ENCODE measurements around the gene DKKL1.

The DKKL1 gene

GRCh38 chr19:49338023-49338677 is 25.5 kb upstream of the DKKL1 start:
- DNase-seq = no peak

- peak; percentile 36 for DNase-seq
Measured at GRCh38 chr19:49338691-49339300, 24.9 kb upstream of the DKKL1 start.

DNA sequence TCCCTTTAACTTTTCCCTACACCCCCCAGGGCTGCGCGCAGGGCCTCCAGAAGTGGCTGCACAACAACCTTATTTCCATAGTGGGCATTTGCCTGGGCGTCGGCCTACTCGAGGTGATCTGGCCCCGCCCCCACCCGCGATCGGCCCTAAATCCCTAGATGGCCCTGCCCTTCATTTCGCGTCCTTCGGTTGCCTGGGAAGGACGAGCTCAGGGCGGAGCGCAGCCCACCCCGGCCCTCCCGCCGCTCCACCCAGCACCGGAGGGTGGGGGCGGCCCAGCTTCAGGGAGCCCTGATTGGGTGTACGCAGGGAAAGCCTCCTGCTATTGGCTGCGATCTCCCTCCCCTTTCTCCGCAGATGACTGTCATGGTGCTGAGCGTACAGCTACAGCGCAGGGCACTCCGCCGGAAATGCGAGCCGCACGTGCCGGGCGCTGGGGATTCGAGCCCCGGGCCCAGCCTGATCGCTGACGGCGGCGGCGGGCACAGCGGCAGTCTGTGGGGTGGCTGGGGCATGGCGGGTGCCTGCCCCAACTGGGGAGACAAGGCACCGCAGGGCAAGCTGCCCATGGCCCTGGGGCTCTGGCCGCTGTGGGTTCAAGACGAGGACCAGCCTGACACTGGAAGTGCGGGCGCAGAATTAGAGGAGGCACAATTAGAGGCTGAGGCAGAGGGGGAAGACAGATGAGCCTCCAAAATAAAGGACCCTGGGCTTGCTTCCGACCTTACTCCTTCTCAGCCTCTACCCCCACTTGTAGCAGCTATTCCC is 24.2 kb upstream of the DKKL1 start:
- DNase-seq = peak; percentile 26

- peak; percentile 34 for DNase-seq
Measured at GRCh38 chr19:49340069-49340864, 23.4 kb upstream of the DKKL1 start.

- DNase-seq = no peak
Measured at GRCh38 chr19:49340865-49341718, 22.6 kb upstream of the DKKL1 start.

DNA sequence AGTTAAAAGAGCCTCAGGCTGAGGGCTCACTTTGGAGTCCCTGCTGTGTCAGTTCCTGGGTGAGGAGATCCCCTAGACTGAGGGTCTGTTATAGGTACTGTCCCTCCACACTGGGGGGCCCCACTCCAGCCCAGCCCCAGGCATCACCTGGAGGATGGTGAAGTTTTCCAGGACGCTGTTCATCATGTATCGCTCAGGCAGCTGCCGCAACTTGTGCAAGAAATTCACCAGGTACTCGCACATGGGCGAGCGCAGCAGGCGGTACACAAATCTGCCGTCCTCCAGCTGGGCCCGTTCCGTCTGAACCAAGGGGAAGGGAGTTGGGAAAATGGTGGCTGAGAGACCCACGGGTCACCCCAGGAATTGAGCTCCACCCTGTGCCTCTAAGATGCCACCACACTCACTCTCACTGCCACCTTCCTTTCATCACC is 21.4 kb upstream of the DKKL1 start:
- no peak for DNase-seq

DNA sequence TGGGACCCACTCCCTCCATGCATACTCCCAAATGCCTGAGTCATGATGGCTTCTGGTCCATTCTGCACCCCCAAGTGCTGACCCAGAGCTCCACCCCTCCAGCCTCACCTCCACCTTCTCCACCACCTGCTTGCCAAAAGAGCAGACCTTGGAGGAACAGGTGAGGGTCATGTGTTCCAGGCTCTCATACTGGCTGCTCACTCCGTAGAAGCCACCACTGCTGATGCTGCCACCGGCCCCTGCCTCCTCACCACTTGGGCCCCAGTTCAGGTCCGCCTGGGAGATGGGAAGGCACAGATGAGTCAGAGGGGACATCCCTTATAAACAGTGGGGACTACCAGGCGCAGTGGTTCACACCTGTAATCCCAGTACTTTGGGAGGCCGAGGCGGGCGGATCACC is 20.6 kb upstream of the DKKL1 start:
- no peak for DNase-seq

DNA sequence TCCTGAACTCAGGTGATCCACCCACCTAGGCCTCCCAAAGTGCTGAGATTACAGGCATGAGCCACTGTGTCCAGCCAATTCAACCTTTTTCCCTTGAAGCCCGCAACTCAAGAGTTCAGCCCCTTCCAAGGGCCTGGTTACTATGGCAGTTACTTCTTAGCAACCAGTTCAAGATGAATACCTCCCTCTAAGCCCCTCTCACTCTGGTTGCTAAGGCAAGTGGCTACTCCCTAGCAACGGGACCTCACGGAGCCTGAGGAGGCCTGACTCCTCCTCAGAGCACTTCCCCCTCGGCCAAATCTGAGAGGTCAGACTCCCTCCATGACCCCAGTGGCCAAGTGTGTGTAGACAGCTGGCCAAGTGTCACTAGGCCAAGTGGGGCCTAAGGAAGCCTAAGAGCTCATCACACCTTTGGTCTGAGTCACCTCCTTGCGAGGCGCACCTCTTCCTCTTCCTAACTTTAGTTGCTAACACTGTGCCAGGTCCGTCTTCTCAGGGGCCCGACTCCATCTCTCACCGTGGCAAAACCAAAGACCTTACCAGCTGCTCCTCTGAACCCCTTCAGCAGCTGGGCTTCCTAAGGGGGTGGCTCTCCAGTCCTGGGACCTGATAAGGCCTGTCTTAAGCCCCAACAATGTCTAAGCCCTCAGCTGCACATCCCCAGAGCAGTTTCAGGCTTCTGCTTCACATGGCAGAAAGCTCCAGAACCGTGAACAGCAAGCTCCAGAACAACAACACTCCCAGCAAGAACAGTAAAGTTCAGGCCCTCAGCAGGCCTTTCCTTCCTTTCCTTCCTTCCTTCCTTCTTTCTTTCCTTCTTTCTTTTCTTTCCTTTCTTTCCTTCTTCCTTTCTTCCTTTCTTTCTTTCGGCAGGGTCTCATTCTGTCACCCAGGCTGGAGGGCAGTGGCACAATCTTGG is 18.9 kb upstream of the DKKL1 start:
- DNase-seq = no peak

DNA sequence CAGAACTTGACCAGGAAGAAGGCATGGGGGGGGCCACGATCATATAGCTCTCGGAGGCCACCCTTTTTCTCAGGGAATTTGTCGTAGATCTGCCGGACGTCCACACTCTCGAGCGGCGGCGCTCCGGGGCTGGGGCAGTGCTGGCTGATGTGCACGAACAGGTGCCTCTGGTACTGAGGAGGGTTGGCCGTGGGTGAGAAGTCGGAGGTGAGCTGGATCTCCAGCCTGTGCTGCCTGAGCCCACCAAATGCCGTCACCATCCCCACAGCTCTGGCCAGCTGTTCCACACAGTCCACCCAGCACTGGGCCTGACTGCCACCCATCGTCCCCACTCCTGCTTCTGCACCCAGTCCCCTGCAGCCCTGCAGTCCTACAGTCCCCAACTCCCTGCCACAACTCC is 16.5 kb upstream of the DKKL1 start:
- DNase-seq = no peak

DNA sequence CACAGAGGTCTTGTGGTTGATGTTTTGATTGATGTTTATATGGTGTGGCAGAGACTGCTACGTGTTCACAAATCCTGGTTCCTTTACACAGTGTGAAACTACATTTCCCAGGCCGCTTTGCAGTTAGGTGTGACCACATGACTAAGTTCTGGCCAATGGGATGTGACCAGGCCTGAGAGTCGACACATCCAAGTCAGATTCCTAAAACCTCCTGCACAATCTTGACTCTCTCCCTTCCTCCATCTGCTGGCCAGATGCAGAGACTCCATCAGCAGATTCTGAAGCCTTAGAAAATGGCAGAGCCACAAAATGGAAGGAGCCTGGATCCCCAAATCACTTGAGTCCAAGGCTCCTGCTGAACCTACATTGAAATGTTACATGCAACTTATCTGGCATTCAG is 15.8 kb upstream of the DKKL1 start:
- no peak for DNase-seq

- DNase-seq = no peak
Measured at GRCh38 chr19:49348305-49349189, 15.1 kb upstream of the DKKL1 start.

GRCh38 chr19:49349567-49349966 is 14.1 kb upstream of the DKKL1 start:
- no peak for DNase-seq

GRCh38 chr19:49355909-49356353 is 7.7 kb upstream of the DKKL1 start:
- no peak for DNase-seq

DNA sequence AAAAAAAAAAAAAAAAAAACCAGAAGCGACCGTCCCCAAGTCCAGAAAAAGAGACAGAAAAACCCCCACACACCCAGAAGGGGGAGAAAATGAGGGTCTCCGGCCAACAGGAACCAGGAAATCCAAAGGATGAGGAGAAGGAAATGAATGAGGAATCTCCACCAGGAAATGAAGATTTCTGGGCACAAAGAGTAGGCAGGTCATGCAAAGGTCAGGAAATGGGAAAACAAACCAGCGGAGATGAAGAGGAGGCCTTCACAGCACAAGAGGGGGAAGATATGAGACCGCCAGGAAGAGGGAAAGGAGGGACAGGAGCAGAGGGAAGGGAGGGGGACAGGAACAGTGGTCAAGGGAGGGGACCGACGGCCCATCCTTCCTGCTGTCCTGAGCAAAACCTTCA is 7.3 kb upstream of the DKKL1 start:
- no peak for DNase-seq

GRCh38 chr19:49357186-49357585 is 6.5 kb upstream of the DKKL1 start:
- no peak for DNase-seq

DNA sequence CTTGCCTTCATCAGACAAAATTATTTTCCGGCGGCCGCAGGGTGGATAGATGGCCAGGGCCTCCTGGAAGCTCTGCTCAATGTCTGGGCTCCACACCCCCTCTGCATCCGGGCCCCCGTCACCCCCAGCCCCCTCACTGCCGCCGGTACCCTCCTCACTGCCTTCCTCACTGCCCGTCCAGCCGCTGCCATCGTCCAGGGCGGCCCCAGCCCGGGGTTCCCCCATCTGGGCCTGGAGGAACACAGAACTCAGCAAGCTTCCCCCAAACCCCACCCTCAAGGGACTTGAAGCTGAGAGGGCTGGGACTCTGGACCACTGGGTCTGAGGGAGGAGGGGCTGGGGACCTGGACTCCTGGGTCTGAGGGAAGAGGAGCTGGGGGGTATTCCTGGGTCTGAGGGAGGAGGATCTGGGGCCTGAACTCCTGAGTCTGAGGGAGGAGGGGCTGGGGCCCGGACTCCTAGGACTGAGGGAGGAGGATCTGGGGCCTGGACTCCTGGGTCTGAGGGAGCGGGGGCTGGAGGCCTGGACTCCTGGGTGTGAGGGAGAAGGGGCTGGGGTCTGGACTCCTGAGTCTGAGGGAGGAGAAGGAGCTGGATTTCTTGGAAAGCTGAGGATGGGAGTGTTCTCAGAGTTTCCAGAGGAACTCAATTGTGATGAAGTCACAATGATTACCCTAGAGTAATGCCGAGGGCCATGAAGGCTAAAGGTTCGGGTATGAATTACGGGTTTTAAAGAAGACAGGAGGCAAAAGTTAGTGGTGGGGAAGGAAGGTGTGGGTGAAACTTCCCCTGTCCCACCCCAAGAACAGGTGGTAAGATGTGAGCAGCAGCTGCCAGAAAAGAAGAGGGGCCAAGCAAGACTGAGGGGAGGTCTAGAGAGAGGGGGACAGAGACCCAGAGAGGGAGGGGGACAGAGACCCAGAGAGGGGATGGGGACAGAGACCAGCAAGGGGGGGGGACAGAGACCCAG is 3.5 kb upstream of the DKKL1 start:
- DNase-seq = no peak

- no peak for DNase-seq
Measured at GRCh38 chr19:49361438-49362047, 2.1 kb upstream of the DKKL1 start.

Data from NCI-H146 (cell line).